Chondrocyte (in vitro differentiated cells): ENCODE measurements around the gene AREL1. TPM values are rescaled to one million over a fixed set of nuclear protein-coding genes. Genes with fewer than 3 reads are reported as not detected.
A peak's percentile ranks its signal among the peaks of the same experiment; 100 is the strongest.

Source experiments
- DNase-seq: peaks from one replicate; pipeline ENCODE4 v3.0.0; 2021; ENCODE audit warnings: mixed read lengths, low spot score
- H3K27ac Mint-ChIP-seq: one replicate; pipeline ENCODE4 v1.8.0; 2021; ENCODE audit warnings: mild to moderate bottlenecking, moderate library complexity, mixed read lengths; ENCODE audit not compliant: unreplicated experiment
- H3K27me3 Mint-ChIP-seq: 2 replicates; pipeline ENCODE4 v1.8.0; 2021; ENCODE audit warnings: low read depth, mixed read lengths
- H3K36me3 Mint-ChIP-seq: 2 replicates; pipeline ENCODE4 v1.8.0; 2021; ENCODE audit warnings: low read depth, mixed read lengths
- H3K4me1 Mint-ChIP-seq: 2 replicates; pipeline ENCODE4 v1.8.0; 2021; ENCODE audit warnings: low read depth, mild to moderate bottlenecking, mixed read lengths
- H3K4me3 Mint-ChIP-seq: one replicate; pipeline ENCODE4 v1.8.0; 2021; ENCODE audit warnings: mild to moderate bottlenecking, moderate library complexity, mixed read lengths; ENCODE audit not compliant: unreplicated experiment
- H3K9me3 Mint-ChIP-seq: 2 replicates; pipeline ENCODE4 v1.8.0; 2021; ENCODE audit warnings: low read depth, mixed read lengths
- CTCF ChIP-seq: fragments of 200-600 bp; sonication (generic); IDR thresholded peaks from 2 replicates; pipeline ENCODE4 v1.5.0; 2021; ENCODE audit warnings: antibody characterized with exemption, mild to moderate bottlenecking, moderate library complexity
- total RNA-seq: library from RNA; stranded (reverse); gene quantifications from 3 replicates; pipeline ENCODE4 v1.2.1, GENCODE V29; 2021

Gene AREL1
- total RNA-seq, 1 donor from 2014 or later: 34.7 TPM

GRCh38 chr14:74683406-74683805 lies 29.5 kb downstream of the AREL1 start:
- H3K9me3 Mint-ChIP-seq: no peaks in the 10 kb centered on the region

GRCh38 chr14:74682169-74682952 lies 30.5 kb downstream of the AREL1 start:
- no peaks in the 10 kb centered on the region for H3K27me3 Mint-ChIP-seq
- peak overlapping the region; percentile 8 for H3K27ac Mint-ChIP-seq
- DNase-seq: no peak
- H3K9me3 Mint-ChIP-seq: no peaks in the 10 kb centered on the region
- peaks cover 25% of the 10 kb centered on the region for H3K36me3 Mint-ChIP-seq
- TF ChIP-seq CTCF: no peak
- H3K4me1 Mint-ChIP-seq: no peaks in the 10 kb centered on the region
- H3K4me3 Mint-ChIP-seq: no peak overlapping the region

More at GRCh38 chr14:74683406-74683805, 29.5 kb downstream of the AREL1 start:
- Mint-ChIP-seq H3K4me3 (no peak overlapping the region), H3K36me3 (peaks cover 26% of the 10 kb centered on the region), H3K27ac (no peak overlapping the region), H3K4me1 (no peaks in the 10 kb centered on the region), H3K27me3 (no peaks in the 10 kb centered on the region)
- no peak for DNase-seq
- no peak for TF ChIP-seq CTCF

GRCh38 chr14:74675219-74675618 lies 37.7 kb downstream of the AREL1 start:
- H3K36me3 Mint-ChIP-seq: peaks cover 26% of the 10 kb centered on the region
- no peaks in the 10 kb centered on the region for H3K27me3 Mint-ChIP-seq
- DNase-seq: no peak
- no peak for TF ChIP-seq CTCF
- no peak overlapping the region for H3K4me3 Mint-ChIP-seq
- peaks cover 26% of the 10 kb centered on the region for H3K4me1 Mint-ChIP-seq
- H3K27ac Mint-ChIP-seq: no peak overlapping the region
- H3K9me3 Mint-ChIP-seq: no peaks in the 10 kb centered on the region

- peak overlapping the region; percentile 63 for H3K27ac Mint-ChIP-seq
- peaks cover 35% of the 10 kb centered on the region for H3K36me3 Mint-ChIP-seq
- TF ChIP-seq CTCF: no peak
- no peak overlapping the region for H3K4me3 Mint-ChIP-seq
- H3K27me3 Mint-ChIP-seq: no peaks in the 10 kb centered on the region
- H3K4me1 Mint-ChIP-seq: peaks cover 26% of the 10 kb centered on the region
- DNase-seq: no peak
- no peaks in the 10 kb centered on the region for H3K9me3 Mint-ChIP-seq
Measured at GRCh38 chr14:74673768-74674167, 39.1 kb downstream of the AREL1 start.

- peaks cover 40% of the 10 kb centered on the region for H3K36me3 Mint-ChIP-seq
- H3K27ac Mint-ChIP-seq: peak overlapping the region; percentile 85
- H3K4me3 Mint-ChIP-seq: no peak overlapping the region
- DNase-seq: no peak
- H3K9me3 Mint-ChIP-seq: no peaks in the 10 kb centered on the region
- H3K27me3 Mint-ChIP-seq: no peaks in the 10 kb centered on the region
- no peak for TF ChIP-seq CTCF
- H3K4me1 Mint-ChIP-seq: peaks cover 26% of the 10 kb centered on the region
Measured at GRCh38 chr14:74671789-74672188, 41.1 kb downstream of the AREL1 start.
